SK-N-SH (cell line): ENCODE data around the gene PTPRG. TPM values are rescaled to one million over a fixed set of nuclear protein-coding genes. Genes with fewer than 3 reads are reported as not detected.

Source experiments
- CTCF ChIA-PET: fragments of 300-600, 350-600 bp; formaldehyde crosslinking; extraction: SDS; loops from one replicate; lab custom pipeline; 2021; lab: Yijun Ruan, JAX
- POLR2A ChIA-PET: fragments of 350-600 bp; sonication (Branson Sonifier 250); formaldehyde crosslinking; extraction: SDS; loops from one replicate; lab custom pipeline; 2020; ENCODE audit warnings: antibody characterized with exemption, inconsistent platforms; lab: Yijun Ruan, JAX
- DNase-seq: peaks from one replicate; pipeline ENCODE4 v3.0.0; 2012
- H2AFZ ChIP-seq: fragments of 200-600 bp; sonication (generic); 2 replicates; pipeline ENCODE4 v1.8.1; 2016; ENCODE audit warnings: antibody characterized with exemption, mild to moderate bottlenecking, low read depth
- H3F3A ChIP-seq: fragments of 200-600 bp; sonication (generic); replicated peaks from 2 replicates; pipeline ENCODE3; 2016; ENCODE audit warnings: antibody characterized with exemption, mild to moderate bottlenecking; ENCODE audit not compliant: insufficient read depth
- H3K27ac ChIP-seq, 2 experiments: fragments of 200-500 bp in 1 of 2; fragments of 200-600 bp in 1 of 2; sonication (Bioruptor generic) in 1 of 2; sonication (generic), shearing (Covaris generic) in 1 of 2; 2 replicates each; pipeline versions ENCODE4 v1.5.1 to v1.6.1; 2014 to 2016; ENCODE audit warnings: low read depth in 2 of 2, inconsistent platforms in 1 of 2, low read length in 1 of 2, mild to moderate bottlenecking in 1 of 2, mixed read lengths in 1 of 2
- H3K27me3 ChIP-seq: fragments of 200-600 bp; sonication (generic), shearing (Covaris generic); 2 replicates; pipeline ENCODE4 v1.6.1; 2016; ENCODE audit warnings: mixed run types; ENCODE audit not compliant: insufficient read depth
- H3K36me3 ChIP-seq, 2 experiments: fragments of 200-500 bp in 1 of 2; fragments of 200-600 bp in 1 of 2; sonication (Bioruptor generic) in 1 of 2; sonication (generic) in 1 of 2; replicated peaks in 1 of 2; 2 replicates each; pipeline versions ENCODE3 to v1.5.1; 2014 to 2016; ENCODE audit warnings: low read length in 1 of 2, mild to moderate bottlenecking in 1 of 2; ENCODE audit not compliant: insufficient read depth in 2 of 2, control insufficient read depth in 1 of 2
- H3K4me1 ChIP-seq, 2 experiments: fragments of 200-500 bp in 1 of 2; fragments of 200-600 bp in 1 of 2; sonication (Bioruptor generic) in 1 of 2; sonication (generic), shearing (Covaris generic) in 1 of 2; 2 replicates each; pipeline versions ENCODE4 v1.5.1 to v1.6.1; 2014 to 2016; ENCODE audit warnings: low read depth in 1 of 2, low read length in 1 of 2, mixed run types in 1 of 2; ENCODE audit not compliant: insufficient read depth in 2 of 2, control insufficient read depth in 1 of 2
- H3K4me2 ChIP-seq: fragments of 200-600 bp; sonication (generic), shearing (Covaris generic); 2 replicates; pipeline ENCODE4 v1.6.1; 2017; ENCODE audit warnings: mixed run types
- H3K4me3 ChIP-seq, 2 experiments: fragments of 200-500 bp in 1 of 2; fragments of 200-600 bp in 1 of 2; sonication (Bioruptor generic) in 1 of 2; sonication (generic), shearing (Covaris generic) in 1 of 2; 2 replicates each; pipeline versions ENCODE4 v1.5.1 to v1.8.1; 2014 to 2016; ENCODE audit warnings: low read depth in 2 of 2, inconsistent platforms in 1 of 2, low read length in 1 of 2, mild to moderate bottlenecking in 1 of 2, mixed read lengths in 1 of 2, moderate library complexity in 1 of 2
- H3K79me2 ChIP-seq: fragments of 200-600 bp; sonication (generic); 2 replicates; pipeline ENCODE4 v1.8.1; 2017; ENCODE audit warnings: mild to moderate bottlenecking; ENCODE audit not compliant: insufficient read depth
- H3K9ac ChIP-seq: fragments of 200-600 bp; sonication (generic); 2 replicates; pipeline ENCODE4 v1.6.1; 2017; ENCODE audit warnings: mixed run types
- H3K9me2 ChIP-seq: fragments of 200-600 bp; sonication (generic); 2 replicates; pipeline ENCODE4 v1.6.1; 2017; ENCODE audit warnings: mixed run types
- H3K9me3 ChIP-seq: fragments of 200-600 bp; sonication (generic); 2 replicates; pipeline ENCODE4 v1.6.1; 2017; ENCODE audit warnings: mixed run types, mild to moderate bottlenecking, moderate library complexity
- H4K20me1 ChIP-seq: fragments of 200-600 bp; sonication (generic); 2 replicates; pipeline ENCODE4 v1.6.1; 2017; ENCODE audit warnings: mild to moderate bottlenecking, mixed run types; ENCODE audit not compliant: insufficient read depth
- CHD2 ChIP-seq: fragments of 150-350 bp; IDR thresholded peaks from 2 replicates; pipeline ENCODE4 v1.6.1; 2018; ENCODE audit warnings: low read length; ENCODE audit not compliant: partially characterized antibody
- FOXJ3 ChIP-seq: sonication (generic); formaldehyde crosslinking; IDR thresholded peaks from 2 replicates; pipeline ENCODE4 v1.5.1; 2020; ENCODE audit warnings: mild to moderate bottlenecking, missing genetic modification reagents
- GABPA ChIP-seq: IDR thresholded peaks from 2 replicates; pipeline ENCODE4 v1.4.0; 2012; ENCODE audit warnings: low read depth, mild to moderate bottlenecking
- GATA2 ChIP-seq: sonication (generic); formaldehyde crosslinking; IDR thresholded peaks from 2 replicates; pipeline ENCODE4 v1.5.0; 2020; ENCODE audit warnings: mild to moderate bottlenecking, missing genetic modification reagents
- IRF3 ChIP-seq: fragments of 150-350 bp; IDR thresholded peaks from 2 replicates; pipeline ENCODE4 v1.6.1; 2016; ENCODE audit warnings: mild to moderate bottlenecking, low read depth, low read length
- MXI1 ChIP-seq: IDR thresholded peaks from 2 replicates; pipeline ENCODE4 v1.6.1; 2012; ENCODE audit warnings: mild to moderate bottlenecking, low read depth, low read length, improper control_type of control experiment
- NFIC ChIP-seq: IDR thresholded peaks from 2 replicates; pipeline ENCODE4 v1.4.0; 2012; ENCODE audit warnings: borderline replicate concordance
- NRF1 ChIP-seq: IDR thresholded peaks from 2 replicates; pipeline ENCODE4 v1.6.1; 2012; ENCODE audit warnings: low read depth, mild to moderate bottlenecking, low read length
- PBX3 ChIP-seq: IDR thresholded peaks from 2 replicates; pipeline ENCODE4; 2012
- RAD21 ChIP-seq: IDR thresholded peaks from 2 replicates; pipeline ENCODE4 v1.6.1; 2012; ENCODE audit warnings: mild to moderate bottlenecking, low read length
- RCOR1 ChIP-seq: fragments of 150-350 bp; IDR thresholded peaks from 2 replicates; pipeline ENCODE4 v1.6.1; 2017; ENCODE audit warnings: antibody characterized with exemption, low read length
- RXRA ChIP-seq: IDR thresholded peaks from 2 replicates; pipeline ENCODE4 v1.4.0; 2012; ENCODE audit warnings: low read depth, mild to moderate bottlenecking, borderline replicate concordance
- TAF1 ChIP-seq: IDR thresholded peaks from 2 replicates; pipeline ENCODE4 v1.6.1; 2012; ENCODE audit warnings: low read depth, mild to moderate bottlenecking, low read length, moderate library complexity, borderline replicate concordance
- TEAD4 ChIP-seq: IDR thresholded peaks from 2 replicates; pipeline ENCODE4 v1.4.0; 2012; ENCODE audit warnings: mild to moderate bottlenecking, borderline replicate concordance; ENCODE audit not compliant: insufficient read depth
- USF1 ChIP-seq: IDR thresholded peaks from 2 replicates; pipeline ENCODE4 v1.4.0; 2012; ENCODE audit warnings: low read depth, borderline replicate concordance
- WGBS: methylation state at CpG from one replicate; pipeline ENCODE4 v1.1.6; 2017; ENCODE audit warnings: low lambda C conversion rate; 5-methylcytosine and 5-hydroxymethylcytosine counted together
- polyA plus RNA-seq, 3 experiments: library from polyadenylated mRNA; depleted of rRNA; stranded (reverse); fragments of >200 nt; gene quantifications; 2 replicates each; pipeline ENCODE4 v1.2.3, GENCODE V29; 2012
- TF ChIP-seq, protein P1 (sequence below): fragments of 200-600 bp; sonication (generic); IDR thresholded peaks from 2 replicates; pipeline ENCODE4 v1.6.1; 2017; ENCODE audit warnings: antibody characterized with exemption, mild to moderate bottlenecking, moderate library complexity

The PTPRG gene
- polyA plus RNA-seq, 1 of the 3 experiments (the other 2 are of a cell fraction), result 14.1 TPM

DNA sequence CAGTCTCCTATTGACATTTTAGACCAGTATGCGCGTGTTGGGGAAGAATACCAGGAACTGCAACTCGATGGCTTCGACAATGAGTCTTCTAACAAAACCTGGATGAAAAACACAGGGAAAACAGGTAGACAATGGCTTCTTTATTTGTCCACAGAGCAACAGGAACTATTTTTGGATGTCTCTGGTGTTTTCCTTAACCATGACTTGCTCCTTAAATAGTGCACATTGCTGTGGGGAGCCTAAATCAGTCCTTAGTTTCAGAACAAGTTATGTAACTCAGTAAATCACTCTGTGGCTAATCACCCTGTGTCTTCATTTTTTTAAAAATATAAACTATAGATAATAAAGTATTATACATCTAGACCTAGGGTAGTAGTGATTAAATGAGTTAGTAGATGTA is 428.3 kb downstream of the PTPRG start:
- Histone ChIP-seq H3K9me3 (no peaks in the 10 kb centered on the region), H4K20me1 (no peaks in the 10 kb centered on the region), H3K4me3 (no peak overlapping the region), H3K4me1 (no peaks in the 10 kb centered on the region), H3K27me3 (no peaks in the 10 kb centered on the region), H3K36me3 (peaks cover 0 to 3% of the 10 kb centered on the region in 2 experiments), H3K9ac (no peak overlapping the region), H2AFZ (no peak overlapping the region), H3K27ac (no peak overlapping the region), H3K9me2 (no peaks in the 10 kb centered on the region), H3K79me2 (peaks cover 2% of the 10 kb centered on the region; the same call in 1 of the 2 replicates), H3F3A (peaks cover 7% of the 10 kb centered on the region), H3K4me2 (no peak overlapping the region)
- CTCF ChIA-PET, result no interaction called here
- 89% methylated on average over 4 of the region's 4 CpGs for WGBS
- no peak for DNase-seq
- POLR2A ChIA-PET, result no interaction called here
- no peak for TF ChIP-seq PBX3
- no peak for TF ChIP-seq CHD2
- no peak for TF ChIP-seq IRF3
- TF ChIP-seq RAD21, result no peak
- no peak for TF ChIP-seq GATA2 (CRISPR knock-in tag)
- TF ChIP-seq NFIC, result no peak
- TF ChIP-seq TAF1, result no peak
- no peak for TF ChIP-seq NRF1
- TF ChIP-seq FOXJ3 (CRISPR knock-in tag), result no peak
- no peak for TF ChIP-seq TEAD4
- TF ChIP-seq, protein P1, sequence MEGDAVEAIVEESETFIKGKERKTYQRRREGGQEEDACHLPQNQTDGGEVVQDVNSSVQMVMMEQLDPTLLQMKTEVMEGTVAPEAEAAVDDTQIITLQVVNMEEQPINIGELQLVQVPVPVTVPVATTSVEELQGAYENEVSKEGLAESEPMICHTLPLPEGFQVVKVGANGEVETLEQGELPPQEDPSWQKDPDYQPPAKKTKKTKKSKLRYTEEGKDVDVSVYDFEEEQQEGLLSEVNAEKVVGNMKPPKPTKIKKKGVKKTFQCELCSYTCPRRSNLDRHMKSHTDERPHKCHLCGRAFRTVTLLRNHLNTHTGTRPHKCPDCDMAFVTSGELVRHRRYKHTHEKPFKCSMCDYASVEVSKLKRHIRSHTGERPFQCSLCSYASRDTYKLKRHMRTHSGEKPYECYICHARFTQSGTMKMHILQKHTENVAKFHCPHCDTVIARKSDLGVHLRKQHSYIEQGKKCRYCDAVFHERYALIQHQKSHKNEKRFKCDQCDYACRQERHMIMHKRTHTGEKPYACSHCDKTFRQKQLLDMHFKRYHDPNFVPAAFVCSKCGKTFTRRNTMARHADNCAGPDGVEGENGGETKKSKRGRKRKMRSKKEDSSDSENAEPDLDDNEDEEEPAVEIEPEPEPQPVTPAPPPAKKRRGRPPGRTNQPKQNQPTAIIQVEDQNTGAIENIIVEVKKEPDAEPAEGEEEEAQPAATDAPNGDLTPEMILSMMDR, result no peak
- no peak for TF ChIP-seq RXRA
- TF ChIP-seq USF1, result no peak
- no peak for TF ChIP-seq GABPA
- no peak for TF ChIP-seq MXI1
- no peak for TF ChIP-seq RCOR1
